Natural killer cell (primary cell): ENCODE results near the gene HDGFL3. TPM values are rescaled to one million over a fixed set of nuclear protein-coding genes. Genes with fewer than 3 reads are reported as not detected.

ENCODE experiments used
- ATAC-seq, 3 donors: fragments of 150-1000 bp in 2 of 3; fragments of 200-7000 bp in 1 of 3; cut with Tn5 transposase; 1 replicate in 1 of 3; 2 replicates in 2 of 3; pipeline ENCODE4 v1.10.0; 2021; ENCODE audit warnings: mild to moderate bottlenecking in 2 of 3, moderate library complexity in 2 of 3
- DNase-seq, 2 donors: peaks; one replicate each; pipeline versions ENCODE4 v3.0.0 to v3.0.0-alpha.2; 2013 to 2021; ENCODE audit warnings: mixed read lengths in 1 of 2
- H3K27ac ChIP-seq: one replicate; pipeline ENCODE4 v1.5.1; 2013; ENCODE audit warnings: mild to moderate bottlenecking, low read length
- H3K27me3 ChIP-seq: one replicate; pipeline ENCODE4 v1.6.1; 2013; ENCODE audit warnings: low read length; ENCODE audit not compliant: control insufficient read depth, insufficient read depth
- H3K36me3 ChIP-seq: one replicate; pipeline ENCODE4 v1.6.1; 2013; ENCODE audit warnings: low read length; ENCODE audit not compliant: control insufficient read depth, insufficient read depth
- H3K4me1 ChIP-seq: one replicate; pipeline ENCODE4 v1.6.1; 2013; ENCODE audit warnings: low read length; ENCODE audit not compliant: control insufficient read depth, insufficient read depth
- H3K4me3 ChIP-seq: one replicate; pipeline ENCODE4 v1.5.1; 2013; ENCODE audit warnings: low read length
- H3K9me3 ChIP-seq: one replicate; pipeline ENCODE4 v1.6.1; 2013; ENCODE audit warnings: low read length; ENCODE audit not compliant: control insufficient read depth, insufficient read depth
- H3K27ac Mint-ChIP-seq, 2 donors: one replicate each; pipeline ENCODE4 v1.8.0; 2022; ENCODE audit warnings: mild to moderate bottlenecking in 2 of 2, mixed read lengths in 2 of 2, moderate library complexity in 1 of 2
- H3K27me3 Mint-ChIP-seq, 2 donors: one replicate each; pipeline ENCODE4 v1.8.0; 2022; ENCODE audit warnings: low read depth in 2 of 2, mixed read lengths in 2 of 2
- H3K36me3 Mint-ChIP-seq: one replicate; pipeline ENCODE4 v1.8.0; 2022; ENCODE audit warnings: mixed read lengths
- H3K4me1 Mint-ChIP-seq, 2 donors: one replicate each; pipeline ENCODE4 v1.8.0; 2022; ENCODE audit warnings: mixed read lengths in 2 of 2
- H3K4me3 Mint-ChIP-seq: one replicate; pipeline ENCODE4 v1.8.0; 2022; ENCODE audit warnings: mild to moderate bottlenecking, moderate library complexity, mixed read lengths
- H3K9me3 Mint-ChIP-seq, 2 donors: one replicate each; pipeline ENCODE4 v1.8.0; 2022; ENCODE audit warnings: mixed read lengths in 2 of 2
- WGBS: methylation state at CpG from one replicate; pipeline ENCODE4 v1.1.7; 2013; ENCODE audit warnings: missing lambda C conversion rate; ENCODE audit not compliant: insufficient coverage; 5-methylcytosine and 5-hydroxymethylcytosine counted together
- intact Hi-C: fragments of 100-400 bp; cut with micrococcal nuclease; formaldehyde crosslinking; loops from one replicate; pipeline ENCODE4 v1.14.2; 2022
- total RNA-seq, 4 donors: library from RNA; stranded (reverse); fragments of 120-200 nt in 1 of 4; gene quantifications; one replicate each; pipeline versions ENCODE4 v1.2.3 to v1.2.4, GENCODE V29; 2013 to 2022
- TF ChIP-seq, protein P1 (sequence below): fragments of 200-600 bp; IDR thresholded peaks from one replicate; pipeline ENCODE4 v1.8.0; 2022; ENCODE audit warnings: antibody characterized with exemption

HDGFL3 gene
- total RNA-seq, 3 donors from 2014 or later (not counting 1 experiment from before 2014, with no cell fraction given) = 13.0 to 25.3 (median 21.4) TPM

DNA sequence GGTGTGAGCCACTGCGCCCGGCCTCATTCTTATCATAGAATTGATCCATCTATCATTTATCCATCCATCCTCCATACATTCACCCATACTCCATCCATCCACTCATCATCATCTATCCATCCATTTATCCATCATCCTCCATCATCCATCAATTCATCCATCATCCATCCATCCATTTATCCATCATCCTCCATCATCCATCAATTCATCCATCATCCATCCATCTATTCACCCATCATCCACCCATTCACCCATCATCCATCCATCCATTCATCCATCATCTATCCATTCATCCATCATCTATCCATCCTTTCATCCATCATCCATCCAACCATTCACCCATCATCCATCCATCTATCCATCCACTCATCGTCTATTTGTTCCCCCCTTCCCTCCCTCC is 96.5 kb downstream of the HDGFL3 start:
- Histone ChIP-seq H3K27me3 (no peaks in the 10 kb centered on the region), H3K27ac (no peak overlapping the region), H3K4me1 (peaks cover 25% of the 10 kb centered on the region), H3K36me3 (peaks cover 5% of the 10 kb centered on the region), H3K4me3 (no peak overlapping the region), H3K9me3 (no peaks in the 10 kb centered on the region)
- Mint-ChIP-seq H3K4me1 (peaks cover 26 to 41% of the 10 kb centered on the region in 2 donors), H3K4me3 (no peak overlapping the region), H3K27ac (no peak overlapping the region), H3K27me3 (no peaks in the 10 kb centered on the region), H3K36me3 (no peaks in the 10 kb centered on the region), H3K9me3 (no peaks in the 10 kb centered on the region)
- intact Hi-C loops = no loop called here
- TF ChIP-seq, protein P1, sequence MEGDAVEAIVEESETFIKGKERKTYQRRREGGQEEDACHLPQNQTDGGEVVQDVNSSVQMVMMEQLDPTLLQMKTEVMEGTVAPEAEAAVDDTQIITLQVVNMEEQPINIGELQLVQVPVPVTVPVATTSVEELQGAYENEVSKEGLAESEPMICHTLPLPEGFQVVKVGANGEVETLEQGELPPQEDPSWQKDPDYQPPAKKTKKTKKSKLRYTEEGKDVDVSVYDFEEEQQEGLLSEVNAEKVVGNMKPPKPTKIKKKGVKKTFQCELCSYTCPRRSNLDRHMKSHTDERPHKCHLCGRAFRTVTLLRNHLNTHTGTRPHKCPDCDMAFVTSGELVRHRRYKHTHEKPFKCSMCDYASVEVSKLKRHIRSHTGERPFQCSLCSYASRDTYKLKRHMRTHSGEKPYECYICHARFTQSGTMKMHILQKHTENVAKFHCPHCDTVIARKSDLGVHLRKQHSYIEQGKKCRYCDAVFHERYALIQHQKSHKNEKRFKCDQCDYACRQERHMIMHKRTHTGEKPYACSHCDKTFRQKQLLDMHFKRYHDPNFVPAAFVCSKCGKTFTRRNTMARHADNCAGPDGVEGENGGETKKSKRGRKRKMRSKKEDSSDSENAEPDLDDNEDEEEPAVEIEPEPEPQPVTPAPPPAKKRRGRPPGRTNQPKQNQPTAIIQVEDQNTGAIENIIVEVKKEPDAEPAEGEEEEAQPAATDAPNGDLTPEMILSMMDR = no peak
- DNase-seq (no peak), ATAC-seq (no peak)
- WGBS = 95% methylated on average over 3 of the region's 3 CpGs

DNA sequence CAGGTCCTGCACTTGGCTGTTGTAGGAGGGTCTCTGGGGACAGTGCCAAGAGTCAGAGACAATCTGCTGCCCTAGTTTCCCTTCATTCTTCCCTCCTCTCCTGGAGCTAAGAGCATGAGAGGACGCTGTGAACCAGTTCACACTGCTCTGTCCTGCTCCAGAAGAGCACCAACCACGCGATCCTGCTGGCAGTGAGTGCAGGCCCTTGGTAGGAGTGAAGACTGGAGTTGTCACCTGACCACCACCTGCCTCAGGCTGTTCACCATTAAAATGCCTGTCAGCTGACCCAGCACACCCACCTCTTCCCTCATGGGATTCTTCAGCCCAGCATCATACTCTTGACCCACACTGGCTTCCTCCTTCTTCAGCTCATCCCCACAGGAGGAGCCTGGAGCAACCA is 97.2 kb downstream of the HDGFL3 start:
- Mint-ChIP-seq H3K27me3 (peaks cover 0 to 3% of the 10 kb centered on the region in 2 donors), H3K36me3 (no peaks in the 10 kb centered on the region), H3K27ac (peak overlapping the region; percentile 69 to 96), H3K4me3 (peak overlapping the region; percentile 59), H3K4me1 (peaks cover 26 to 41% of the 10 kb centered on the region in 2 donors), H3K9me3 (no peaks in the 10 kb centered on the region)
- peaks cover 25% of the 10 kb centered on the region for H3K4me1 ChIP-seq
- no peaks in the 10 kb centered on the region for H3K36me3 ChIP-seq
- intact Hi-C loops = no loop called here
- DNase-seq (no peak), ATAC-seq (no peak)
- 88% methylated on average over 3 of the region's 3 CpGs for WGBS
- TF ChIP-seq, protein P1 = no peak
- H3K9me3 ChIP-seq = no peaks in the 10 kb centered on the region
- H3K27me3 ChIP-seq = no peaks in the 10 kb centered on the region
- no peak overlapping the region for H3K4me3 ChIP-seq
- no peak overlapping the region for H3K27ac ChIP-seq

DNA sequence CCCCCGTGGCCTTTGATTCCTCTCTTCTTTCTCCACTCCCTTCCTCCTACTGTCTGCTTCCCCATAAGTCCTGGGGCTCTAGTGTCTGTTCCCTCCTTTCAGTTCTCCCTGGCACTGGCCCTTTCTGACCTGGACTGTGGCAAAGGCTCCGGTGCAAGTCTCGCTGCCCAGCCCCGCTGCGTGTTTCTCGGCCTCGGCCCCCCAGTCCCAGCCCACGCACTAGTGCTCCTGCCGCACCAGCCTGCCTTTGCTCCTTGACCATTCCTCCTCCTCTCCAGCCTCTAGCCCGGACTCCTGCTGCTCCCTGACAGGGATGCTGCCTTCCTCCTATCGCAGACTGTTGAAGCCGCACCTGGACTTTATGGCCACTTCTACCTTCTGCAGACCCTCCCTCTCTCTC is 98.1 kb downstream of the HDGFL3 start:
- DNase-seq (no peak), ATAC-seq (no peak)
- TF ChIP-seq, protein P1 = no peak
- 91% methylated on average over 12 of the region's 12 CpGs for WGBS
- Histone ChIP-seq H3K9me3 (no peaks in the 10 kb centered on the region), H3K36me3 (no peaks in the 10 kb centered on the region), H3K27me3 (no peaks in the 10 kb centered on the region), H3K4me1 (peaks cover 25% of the 10 kb centered on the region), H3K4me3 (no peak overlapping the region), H3K27ac (no peak overlapping the region)
- Mint-ChIP-seq H3K27ac (peak overlapping the region; percentile 69 to 96), H3K36me3 (no peaks in the 10 kb centered on the region), H3K9me3 (no peaks in the 10 kb centered on the region), H3K4me3 (peak overlapping the region; percentile 97), H3K27me3 (peaks cover 0 to 4% of the 10 kb centered on the region in 2 donors), H3K4me1 (peaks cover 26 to 41% of the 10 kb centered on the region in 2 donors)
- intact Hi-C loops = loop anchor here (5.0 kb wide), 1 partner anchor 97 kb away; the partner anchor contains the start of gene C15orf40
